Lower leg skin (tissue), 4 donors: ENCODE measurements around the gene PCDH9. TPM values are rescaled to one million over a fixed set of nuclear protein-coding genes. Genes with fewer than 3 reads are reported as not detected.

Experiments used
- DNase-seq, 2 donors: peaks; one replicate each; pipeline ENCODE4 v3.0.0-alpha.2; 2019; ENCODE audit warnings: low spot score in 2 of 2
- H3K4me3 ChIP-seq: fragments of 200-600 bp; sonication (generic); 2 replicates; pipeline ENCODE4 v1.5.1; 2017; ENCODE audit warnings: mild to moderate bottlenecking, low read depth; ENCODE audit not compliant: poor library complexity, severe bottlenecking
- POLR2A ChIP-seq, 2 donors: fragments of 450-650 bp; IDR thresholded peaks; one replicate each; pipeline ENCODE4 v1.6.1; 2016 to 2017; ENCODE audit warnings: antibody characterized with exemption in 2 of 2, mild to moderate bottlenecking in 1 of 2, moderate library complexity in 1 of 2
- WGBS, 2 donors: methylation state at CpG; one replicate each; pipeline ENCODE4 v1.1.5; 2018; 5-methylcytosine and 5-hydroxymethylcytosine counted together
- intact Hi-C: fragments of 100-400 bp; cut with DNase I; formaldehyde crosslinking; loops from one replicate; pipeline ENCODE4 v1.15.0; 2023; ENCODE audit warnings: low total_unique reads
- total RNA-seq, 4 donors: library from RNA; depleted of rRNA; stranded (reverse); fragments of >200 nt; gene quantifications; one replicate each; pipeline ENCODE4 v1.1.0, GENCODE V29; 2016
- TF ChIP-seq, protein P1 (sequence below), 3 donors: fragments of 450-650 bp; IDR thresholded peaks; one replicate each; pipeline ENCODE4 v1.5.1; 2016; ENCODE audit warnings: antibody characterized with exemption in 3 of 3, mild to moderate bottlenecking in 3 of 3, moderate library complexity in 2 of 3

PCDH9 gene
- total RNA-seq, 4 donors from 2014 or later = 0.21 to 0.84 (median 0.36) TPM

DNA sequence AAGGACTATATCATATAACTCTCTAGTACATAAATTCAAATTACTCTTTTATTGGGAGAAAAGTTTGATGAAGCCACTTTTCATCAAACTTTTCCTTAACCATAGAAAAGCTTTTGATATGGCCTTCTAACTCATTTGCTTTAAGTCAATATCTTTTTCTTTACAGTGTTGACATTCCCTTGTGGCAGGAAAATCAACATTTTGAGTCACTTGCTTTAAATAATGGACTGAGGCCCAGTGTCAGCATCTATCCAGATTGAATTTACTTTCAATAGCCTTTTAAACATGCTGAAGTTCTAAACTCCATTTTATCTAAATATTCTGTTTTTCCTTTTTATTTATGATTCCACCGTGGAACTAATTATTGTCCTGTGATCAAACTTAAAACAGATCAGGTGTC, 62.7 kb downstream of the PCDH9 start:
- no peak for DNase-seq
- no peak overlapping the region for H3K4me3 ChIP-seq
- WGBS, 2 donors = 88 to 92% methylated on average over 1 of the region's 1 CpG
- TF ChIP-seq, protein P1, sequence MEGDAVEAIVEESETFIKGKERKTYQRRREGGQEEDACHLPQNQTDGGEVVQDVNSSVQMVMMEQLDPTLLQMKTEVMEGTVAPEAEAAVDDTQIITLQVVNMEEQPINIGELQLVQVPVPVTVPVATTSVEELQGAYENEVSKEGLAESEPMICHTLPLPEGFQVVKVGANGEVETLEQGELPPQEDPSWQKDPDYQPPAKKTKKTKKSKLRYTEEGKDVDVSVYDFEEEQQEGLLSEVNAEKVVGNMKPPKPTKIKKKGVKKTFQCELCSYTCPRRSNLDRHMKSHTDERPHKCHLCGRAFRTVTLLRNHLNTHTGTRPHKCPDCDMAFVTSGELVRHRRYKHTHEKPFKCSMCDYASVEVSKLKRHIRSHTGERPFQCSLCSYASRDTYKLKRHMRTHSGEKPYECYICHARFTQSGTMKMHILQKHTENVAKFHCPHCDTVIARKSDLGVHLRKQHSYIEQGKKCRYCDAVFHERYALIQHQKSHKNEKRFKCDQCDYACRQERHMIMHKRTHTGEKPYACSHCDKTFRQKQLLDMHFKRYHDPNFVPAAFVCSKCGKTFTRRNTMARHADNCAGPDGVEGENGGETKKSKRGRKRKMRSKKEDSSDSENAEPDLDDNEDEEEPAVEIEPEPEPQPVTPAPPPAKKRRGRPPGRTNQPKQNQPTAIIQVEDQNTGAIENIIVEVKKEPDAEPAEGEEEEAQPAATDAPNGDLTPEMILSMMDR (IDR thresholded peaks at IDR 0.05) = no peak
- no peak for TF ChIP-seq POLR2A (IDR thresholded peaks at IDR 0.05)
- intact Hi-C loops = no loop called here

DNA sequence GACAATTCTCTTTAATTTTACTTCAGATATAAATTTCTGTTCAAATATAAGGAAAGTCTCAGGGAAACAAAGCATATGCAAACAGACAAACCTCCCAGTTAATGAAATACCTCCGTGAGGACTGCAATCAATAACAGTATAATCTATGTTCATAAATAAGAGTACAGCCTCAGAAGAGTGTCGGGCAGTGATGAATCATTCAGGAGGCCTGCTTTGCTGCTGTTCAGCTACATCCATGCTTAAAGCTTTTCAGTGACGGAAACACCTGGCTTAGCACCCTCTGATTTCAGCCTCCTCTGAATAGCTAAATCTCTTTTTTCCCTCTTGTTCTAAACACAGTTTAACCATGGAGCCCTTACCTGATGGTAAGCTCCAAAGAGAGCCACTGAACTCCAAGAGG, 69.0 kb downstream of the PCDH9 start:
- TF ChIP-seq POLR2A (IDR thresholded peaks at IDR 0.05) = no peak
- TF ChIP-seq, protein P1 (IDR thresholded peaks at IDR 0.05) = no peak
- H3K4me3 ChIP-seq = no peak overlapping the region
- WGBS, 2 donors = 82 to 85% methylated on average over 3 of the region's 3 CpGs
- intact Hi-C loops = no loop called here
- no peak for DNase-seq

DNA sequence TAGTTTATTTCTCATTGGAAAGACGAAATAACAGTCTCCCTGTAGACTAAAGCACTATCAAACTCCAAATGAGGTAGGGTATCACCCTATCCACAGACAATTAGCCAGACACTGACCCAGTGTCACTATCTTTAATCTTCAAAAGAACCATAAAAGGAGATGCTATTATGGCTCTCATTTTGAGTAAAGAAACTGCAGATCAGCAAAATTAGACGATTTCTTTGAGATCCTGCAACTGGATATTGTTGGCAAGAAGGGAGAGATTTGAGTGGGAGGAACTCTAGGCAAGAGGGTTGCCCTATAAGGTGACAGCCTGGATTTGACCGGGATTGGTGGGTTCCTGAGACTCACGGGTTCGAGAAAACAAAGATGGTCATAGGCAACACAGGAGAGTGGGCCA, 71.2 kb downstream of the PCDH9 start:
- DNase-seq = no peak
- H3K4me3 ChIP-seq = no peak overlapping the region
- TF ChIP-seq POLR2A (IDR thresholded peaks at IDR 0.05) = no peak
- TF ChIP-seq, protein P1 (IDR thresholded peaks at IDR 0.05) = no peak
- intact Hi-C loops = no loop called here
- 88 to 91% methylated on average over 5 of the region's 5 CpGs for WGBS, 2 donors

DNA sequence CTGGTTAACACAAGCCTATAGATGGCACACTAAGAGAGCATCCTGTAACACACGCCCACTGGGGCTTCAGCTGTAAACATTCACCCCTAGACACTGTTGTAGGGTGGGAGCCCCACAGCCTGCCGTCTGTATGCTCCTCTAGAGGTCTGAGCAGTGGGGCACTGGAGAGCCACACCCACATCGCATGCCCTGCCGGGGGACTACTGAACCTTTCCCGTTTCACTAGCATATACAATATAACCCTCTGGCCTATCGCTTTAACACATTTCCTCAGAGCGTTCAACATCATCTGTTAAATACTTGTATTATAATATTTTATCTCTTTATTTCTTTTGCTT, 73.4 kb downstream of the PCDH9 start:
- H3K4me3 ChIP-seq = no peak overlapping the region
- TF ChIP-seq, protein P1 (IDR thresholded peaks at IDR 0.05) = no peak
- TF ChIP-seq POLR2A (IDR thresholded peaks at IDR 0.05) = no peak
- no peak for DNase-seq
- 74 to 79% methylated on average over 7 of the region's 7 CpGs for WGBS, 2 donors
- intact Hi-C loops = no loop called here

DNA sequence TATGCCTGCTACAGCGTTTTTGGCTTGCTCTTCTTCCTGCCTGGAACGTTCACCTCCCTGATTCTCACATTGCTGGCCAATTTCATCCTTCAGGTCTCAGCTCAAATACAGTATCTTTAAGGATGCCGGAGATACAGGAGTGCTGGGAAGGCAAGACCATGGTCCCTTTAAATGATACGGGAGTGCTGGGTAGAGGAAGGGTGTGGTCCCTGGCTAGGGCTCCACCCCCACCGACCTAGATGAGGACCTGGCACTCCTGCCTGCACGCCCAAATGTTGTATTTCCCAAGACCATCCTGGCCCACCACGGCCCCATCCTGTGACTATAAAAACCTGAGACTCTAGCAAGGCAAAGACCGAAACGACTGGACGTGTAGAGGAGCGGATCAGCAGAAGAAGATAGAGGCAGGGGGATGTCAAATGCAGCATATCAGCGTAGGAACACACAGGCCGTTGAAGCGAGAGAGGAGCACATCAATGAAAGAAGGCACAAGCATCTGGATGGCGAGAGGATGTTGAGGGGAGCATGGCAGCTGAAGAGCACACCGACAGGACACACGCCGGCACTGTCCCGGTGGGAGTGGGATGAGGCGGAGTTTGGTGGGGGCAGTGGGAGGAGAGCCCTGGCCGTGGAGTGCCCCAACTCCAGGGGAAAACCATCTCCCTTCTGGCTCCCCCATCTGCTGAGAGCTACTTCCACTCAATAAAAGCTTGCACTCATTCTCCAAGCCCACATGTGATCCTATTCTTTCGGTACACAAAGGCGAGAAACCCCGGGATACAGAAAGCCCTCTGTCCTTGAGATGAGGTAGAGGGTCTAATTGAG, 74.0 kb downstream of the PCDH9 start:
- H3K4me3 ChIP-seq = no peak overlapping the region
- TF ChIP-seq POLR2A (IDR thresholded peaks at IDR 0.05) = no peak
- TF ChIP-seq, protein P1 (IDR thresholded peaks at IDR 0.05) = no peak
- intact Hi-C loops = no loop called here
- no peak for DNase-seq
- WGBS, 2 donors = 86 to 87% methylated on average over 24 of the region's 24 CpGs

DNA sequence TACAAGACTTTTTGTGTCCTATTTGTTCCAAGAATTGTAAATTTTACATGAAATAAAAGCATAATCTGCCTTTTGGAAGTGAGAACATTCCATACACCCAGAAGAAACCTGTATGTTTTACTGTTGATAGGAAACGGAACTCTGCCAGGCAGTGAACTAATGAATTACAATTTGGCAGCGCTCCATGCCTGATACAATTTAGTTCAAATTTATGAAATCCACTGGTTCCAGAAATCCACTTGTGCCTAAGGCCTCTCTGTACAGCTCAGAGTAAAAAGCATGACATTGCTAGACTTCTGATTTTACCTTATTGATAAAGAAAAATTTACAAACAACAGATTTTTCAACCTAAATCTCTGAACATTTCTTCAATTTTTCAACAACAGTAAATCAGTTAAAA, 78.1 kb downstream of the PCDH9 start:
- no peak overlapping the region for H3K4me3 ChIP-seq
- intact Hi-C loops = no loop called here
- DNase-seq = no peak
- TF ChIP-seq POLR2A (IDR thresholded peaks at IDR 0.05) = no peak
- TF ChIP-seq, protein P1 (IDR thresholded peaks at IDR 0.05) = no peak
- WGBS, 2 donors = 57 to 70% methylated on average over 2 of the region's 2 CpGs
